Right atrium auricular region (tissue), 2 donors: ENCODE results near the gene KHDRBS1. TPM values are rescaled to one million over a fixed set of nuclear protein-coding genes. Genes with fewer than 3 reads are reported as not detected.
A peak's percentile ranks its signal among the peaks of the same experiment; 100 is the strongest.

Experiments used
- DNase-seq: peaks from one replicate; pipeline ENCODE4 v3.0.0-alpha.2; 2019; ENCODE audit warnings: low spot score
- H3K27ac ChIP-seq, 2 donors: fragments of 200-600 bp; sonication (generic); 1 replicate in 1 of 2; 2 replicates in 1 of 2; pipeline ENCODE4 v1.5.1; 2016 to 2019
- H3K27me3 ChIP-seq, 2 donors: fragments of 200-600 bp; sonication (generic); one replicate each; pipeline versions ENCODE4 v1.5.1 to v1.6.0; 2017 to 2019
- H3K36me3 ChIP-seq: fragments of 200-600 bp; sonication (generic); one replicate; pipeline ENCODE4 v1.5.1; 2016
- H3K4me1 ChIP-seq, 2 donors: fragments of 200-600 bp; sonication (generic); one replicate each; pipeline versions ENCODE4 v1.5.1 to v1.6.0; 2017 to 2019
- H3K4me3 ChIP-seq, 2 donors: fragments of 200-600 bp; sonication (generic); 1 replicate in 1 of 2; 2 replicates in 1 of 2; pipeline ENCODE4 v1.5.1; 2017 to 2019; ENCODE audit warnings: mild to moderate bottlenecking in 1 of 2, moderate library complexity in 1 of 2
- H3K9me3 ChIP-seq, 2 donors: fragments of 200-600 bp; sonication (generic); one replicate each; pipeline ENCODE4 v1.5.1; 2019
- CTCF ChIP-seq, 2 donors: fragments of 200-600 bp; sonication (generic); IDR thresholded peaks; one replicate each; pipeline ENCODE4 v1.5.1; 2019; ENCODE audit warnings: antibody characterized with exemption in 2 of 2
- total RNA-seq, 2 donors: library from RNA; depleted of rRNA; stranded (reverse); fragments of >200 nt; gene quantifications; one replicate each; pipeline ENCODE4 v1.1.0, GENCODE V29; 2016

KHDRBS1 gene
- total RNA-seq, 2 donors from 2014 or later: 44.5 to 47.2 TPM

- H3K27ac ChIP-seq: no peak overlapping the region
- H3K4me1 ChIP-seq: peaks cover 0 to 38% of the 10 kb centered on the region in 2 donors
- no peaks in the 10 kb centered on the region for H3K27me3 ChIP-seq
- no peak overlapping the region for H3K4me3 ChIP-seq
- no peak for TF ChIP-seq CTCF (IDR thresholded peaks at IDR 0.05)
- H3K36me3 ChIP-seq: no peaks in the 10 kb centered on the region
- DNase-seq: no peak
- no peaks in the 10 kb centered on the region for H3K9me3 ChIP-seq
These were observed 55.4 kb downstream of the KHDRBS1 start for GRCh38 chr1:32068957-32069588.

GRCh38 chr1:32071758-32072621 lies 58.3 kb downstream of the KHDRBS1 start:
- TF ChIP-seq CTCF (IDR thresholded peaks at IDR 0.05): no peak
- H3K4me1 ChIP-seq: peaks cover 0 to 30% of the 10 kb centered on the region in 2 donors

GRCh38 chr1:32072622-32073298 lies 59.1 kb downstream of the KHDRBS1 start, which contains the start of gene TMEM39B:
Gene TMEM39B (plus strand): TSS chr1:32072939. CDS start chr1:32073048, 109 bp downstream.
- peaks cover 23% of the 10 kb centered on the region for H3K36me3 ChIP-seq
- peak; percentile 96 for DNase-seq
- H3K9me3 ChIP-seq: no peaks in the 10 kb centered on the region
- no peaks in the 10 kb centered on the region for H3K27me3 ChIP-seq
- peaks cover 0 to 23% of the 10 kb centered on the region in 2 donors for H3K4me1 ChIP-seq
- TF ChIP-seq CTCF (IDR thresholded peaks at IDR 0.05): peak in 1 of 2 donors; percentile 19
- H3K4me3 ChIP-seq: peak within 1 kb of the TSS; percentile 74 to 77
- peak within 1 kb of the TSS; percentile 91 to 95 for H3K27ac ChIP-seq

More at GRCh38 chr1:32071758-32072621, 58.3 kb downstream of the KHDRBS1 start:
- no peaks in the 10 kb centered on the region for H3K9me3 ChIP-seq
- H3K4me3 ChIP-seq: peak overlapping the region; percentile 74 to 77
- H3K27ac ChIP-seq: peak overlapping the region; percentile 91 to 95
- DNase-seq: no peak
- H3K36me3 ChIP-seq: peaks cover 15% of the 10 kb centered on the region
- H3K27me3 ChIP-seq: no peaks in the 10 kb centered on the region

GRCh38 chr1:32073299-32074229 lies 59.9 kb downstream of the KHDRBS1 start:
- peaks cover 31% of the 10 kb centered on the region for H3K36me3 ChIP-seq
- peak; percentile 77 for DNase-seq
- no peaks in the 10 kb centered on the region for H3K9me3 ChIP-seq
- H3K4me3 ChIP-seq: peak overlapping the region; percentile 74 to 77
- peaks cover 0 to 22% of the 10 kb centered on the region in 2 donors for H3K4me1 ChIP-seq
- TF ChIP-seq CTCF (IDR thresholded peaks at IDR 0.05): peak in 1 of 2 donors; percentile 42
- H3K27ac ChIP-seq: peak overlapping the region; percentile 91 to 95
- no peaks in the 10 kb centered on the region for H3K27me3 ChIP-seq

- Histone ChIP-seq H3K27ac (no peak overlapping the region), H3K9me3 (no peaks in the 10 kb centered on the region), H3K4me3 (no peak overlapping the region), H3K27me3 (no peaks in the 10 kb centered on the region), H3K4me1 (peaks cover 0 to 22% of the 10 kb centered on the region in 2 donors), H3K36me3 (peaks cover 35% of the 10 kb centered on the region)
- no peak for TF ChIP-seq CTCF (IDR thresholded peaks at IDR 0.05)
- no peak for DNase-seq
These were observed 61.2 kb downstream of the KHDRBS1 start for GRCh38 chr1:32074841-32075240.
